Activated naive CD4-positive, alpha-beta T cell treated with anti-CD3 and anti-CD28 coated beads for 36 hours (primary cell): Measurements from ENCODE around the gene PERM1. TPM values are rescaled to one million over a fixed set of nuclear protein-coding genes. Genes with fewer than 3 reads are reported as not detected.

Experiments
- CTCF ChIA-PET: fragments of 350-600 bp; sonication (Branson Sonifier 250); formaldehyde crosslinking; loops from one replicate; lab custom pipeline; 2021; ENCODE audit warnings: antibody characterized with exemption; lab: Charles Lee
- DNase-seq: peaks from one replicate; pipeline ENCODE4 v3.0.0-alpha.2; 2020
- H3K27ac Mint-ChIP-seq: one replicate; pipeline ENCODE4 v1.8.0; 2021; ENCODE audit warnings: mild to moderate bottlenecking, mixed read lengths
- H3K27me3 Mint-ChIP-seq: one replicate; pipeline ENCODE4 v1.8.0; 2021; ENCODE audit warnings: low read depth, mixed read lengths
- H3K36me3 Mint-ChIP-seq: one replicate; pipeline ENCODE4 v1.8.0; 2021; ENCODE audit warnings: low read depth, mixed read lengths
- H3K4me1 Mint-ChIP-seq: one replicate; pipeline ENCODE4 v1.8.0; 2021; ENCODE audit warnings: low read depth, mixed read lengths
- H3K4me3 Mint-ChIP-seq: one replicate; pipeline ENCODE4 v1.8.0; 2021; ENCODE audit warnings: mild to moderate bottlenecking, moderate library complexity, mixed read lengths
- H3K9me3 Mint-ChIP-seq: one replicate; pipeline ENCODE4 v1.8.0; 2021; ENCODE audit warnings: mixed read lengths
- intact Hi-C: fragments of 100-400 bp; cut with micrococcal nuclease; formaldehyde crosslinking; loops from one replicate; pipeline ENCODE4 v1.15.1; 2023
- total RNA-seq, 2 experiments: library from RNA; stranded (reverse); gene quantifications; one replicate each; pipeline ENCODE4 v1.2.3, GENCODE V29; 2021

The PERM1 gene
- total RNA-seq, 2 experiments from 2014 or later = not detected

GRCh38 chr1:927748-928147 lies 54.1 kb downstream of the PERM1 start:
- peaks cover 10% of the 10 kb centered on the region for H3K4me1 Mint-ChIP-seq
- CTCF ChIA-PET = no interaction called here
- DNase-seq = no peak
- intact Hi-C loops = no loop called here
- H3K9me3 Mint-ChIP-seq = no peaks in the 10 kb centered on the region
- H3K27me3 Mint-ChIP-seq = peaks cover 36% of the 10 kb centered on the region
- H3K27ac Mint-ChIP-seq = no peak overlapping the region
- H3K4me3 Mint-ChIP-seq = no peak overlapping the region
- peaks cover 1% of the 10 kb centered on the region for H3K36me3 Mint-ChIP-seq

GRCh38 chr1:927234-927633 lies 54.7 kb downstream of the PERM1 start:
- no peak overlapping the region for H3K27ac Mint-ChIP-seq
- CTCF ChIA-PET = no interaction called here
- no peak overlapping the region for H3K4me3 Mint-ChIP-seq
- peaks cover 10% of the 10 kb centered on the region for H3K4me1 Mint-ChIP-seq
- peaks cover 40% of the 10 kb centered on the region for H3K27me3 Mint-ChIP-seq
- intact Hi-C loops = no loop called here
- H3K9me3 Mint-ChIP-seq = no peaks in the 10 kb centered on the region
- DNase-seq = no peak
- peaks cover 1% of the 10 kb centered on the region for H3K36me3 Mint-ChIP-seq

GRCh38 chr1:925561-926421 lies 56.1 kb downstream of the PERM1 start:
- Mint-ChIP-seq H3K27me3 (peaks cover 44% of the 10 kb centered on the region), H3K36me3 (peaks cover 1% of the 10 kb centered on the region), H3K27ac (no peak overlapping the region), H3K4me1 (peaks cover 16% of the 10 kb centered on the region), H3K4me3 (peak overlapping the region; percentile 6), H3K9me3 (no peaks in the 10 kb centered on the region)
- DNase-seq = no peak
- CTCF ChIA-PET = no interaction called here
- intact Hi-C loops = no loop called here

Other genes with a start within 250 kb of the PERM1 start
- gene SAMD11, start 58.2 kb downstream of the PERM1 start, total RNA-seq = not detected
- 100 to 1,000 TPM; 113 to 119 TPM for gene NOC2L, start 22.8 kb downstream of the PERM1 start, total RNA-seq
- gene KLHL17, start 21.5 kb downstream of the PERM1 start, total RNA-seq = 10 to 100 TPM; 19.4 to 20.2 TPM
- under 1 TPM; 0.52 to 0.69 TPM for gene PLEKHN1, start 15.6 kb downstream of the PERM1 start, total RNA-seq
- 1 to 10 TPM; 4.1 to 4.7 TPM for gene HES4, start 18.0 kb upstream of the PERM1 start, total RNA-seq
- 100 to 1,000 TPM; 143 to 147 TPM for gene ISG15, start 31.4 kb upstream of the PERM1 start, total RNA-seq
- 10 to 100 TPM; 30.5 to 35.1 TPM for gene AGRN, start 38.0 kb upstream of the PERM1 start, total RNA-seq
- gene RNF223, start 92.2 kb upstream of the PERM1 start, total RNA-seq = not detected
- 10 to 100 TPM; 14.9 to 18.6 TPM for gene C1orf159, start 134.0 kb upstream of the PERM1 start, total RNA-seq
- not detected for gene TTLL10, start 191.8 kb upstream of the PERM1 start, total RNA-seq
- 10 to 100 TPM; 30.7 to 31.0 TPM for gene TNFRSF18, start 224.5 kb upstream of the PERM1 start, total RNA-seq
- 100 to 1,000 TPM; 107 to 110 TPM for gene TNFRSF4, start 232.1 kb upstream of the PERM1 start, total RNA-seq
- 10 to 100 TPM; 74.7 to 79.5 TPM for gene SDF4, start 249.9 kb upstream of the PERM1 start, total RNA-seq